GM12874 (cell line): Measurements from ENCODE around the gene EYA4.

Experiments used
- CTCF ChIP-seq: IDR thresholded peaks from 2 replicates; pipeline ENCODE4 v1.5.1; 2011; ENCODE audit warnings: low read depth, mild to moderate bottlenecking, control low read depth, low read length, moderate library complexity; ENCODE audit not compliant: insufficient read depth

The EYA4 gene

GRCh38 chr6:133388731-133389130, 147.6 kb downstream of the EYA4 start:
- TF ChIP-seq CTCF: no peak

GRCh38 chr6:133390168-133390567, 149.0 kb downstream of the EYA4 start:
- TF ChIP-seq CTCF: no peak

GRCh38 chr6:133392015-133392414, 150.9 kb downstream of the EYA4 start:
- no peak for TF ChIP-seq CTCF

- no peak for TF ChIP-seq CTCF
These were observed 151.5 kb downstream of the EYA4 start for GRCh38 chr6:133392641-133393040.

GRCh38 chr6:133393891-133394290, 152.7 kb downstream of the EYA4 start:
- TF ChIP-seq CTCF: no peak

- no peak for TF ChIP-seq CTCF
These were observed 153.5 kb downstream of the EYA4 start for GRCh38 chr6:133394630-133395029.

- no peak for TF ChIP-seq CTCF
These were observed 155.3 kb downstream of the EYA4 start for GRCh38 chr6:133396233-133396983.

GRCh38 chr6:133396984-133397348, 155.8 kb downstream of the EYA4 start:
- no peak for TF ChIP-seq CTCF
